ENCODE data around the gene TNRC6A.

Gene TNRC6A

GRCh38 chr16:24822542-24822941 is 93.1 kb downstream of the TNRC6A start:
- no peak overlapping the region for H2AFZ ChIP-seq (ENCODE audit: low read depth, low read length)
- no peak overlapping the region for H3K4me3 ChIP-seq (ENCODE audit: low read length)
- no peaks in the 10 kb centered on the region for H3K79me2 ChIP-seq (ENCODE audit: low read length)
- no peaks in the 10 kb centered on the region for H4K20me1 ChIP-seq (ENCODE audit: insufficient read depth, low read length)
- H3K4me2 ChIP-seq (ENCODE audit: low read length): no peak overlapping the region
- no peak overlapping the region for H3K27ac ChIP-seq (ENCODE audit: low read length)
- H3K27me3 ChIP-seq (ENCODE audit: low read depth, low read length): no peaks in the 10 kb centered on the region
- no peak overlapping the region for H3K9ac ChIP-seq (ENCODE audit: low read length)
- H3K9me3 ChIP-seq (ENCODE audit: insufficient read depth, low read length): no peaks in the 10 kb centered on the region
- H3K36me3 ChIP-seq (replicated peaks; ENCODE audit: low read depth, low read length): peaks cover 59% of the 10 kb centered on the region
- TF ChIP-seq, protein P1, sequence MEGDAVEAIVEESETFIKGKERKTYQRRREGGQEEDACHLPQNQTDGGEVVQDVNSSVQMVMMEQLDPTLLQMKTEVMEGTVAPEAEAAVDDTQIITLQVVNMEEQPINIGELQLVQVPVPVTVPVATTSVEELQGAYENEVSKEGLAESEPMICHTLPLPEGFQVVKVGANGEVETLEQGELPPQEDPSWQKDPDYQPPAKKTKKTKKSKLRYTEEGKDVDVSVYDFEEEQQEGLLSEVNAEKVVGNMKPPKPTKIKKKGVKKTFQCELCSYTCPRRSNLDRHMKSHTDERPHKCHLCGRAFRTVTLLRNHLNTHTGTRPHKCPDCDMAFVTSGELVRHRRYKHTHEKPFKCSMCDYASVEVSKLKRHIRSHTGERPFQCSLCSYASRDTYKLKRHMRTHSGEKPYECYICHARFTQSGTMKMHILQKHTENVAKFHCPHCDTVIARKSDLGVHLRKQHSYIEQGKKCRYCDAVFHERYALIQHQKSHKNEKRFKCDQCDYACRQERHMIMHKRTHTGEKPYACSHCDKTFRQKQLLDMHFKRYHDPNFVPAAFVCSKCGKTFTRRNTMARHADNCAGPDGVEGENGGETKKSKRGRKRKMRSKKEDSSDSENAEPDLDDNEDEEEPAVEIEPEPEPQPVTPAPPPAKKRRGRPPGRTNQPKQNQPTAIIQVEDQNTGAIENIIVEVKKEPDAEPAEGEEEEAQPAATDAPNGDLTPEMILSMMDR (IDR thresholded peaks at IDR 0.05; ENCODE audit: low read depth, low read length): no peak
- no peak for TF ChIP-seq EZH2phosphoT487 (IDR thresholded peaks at IDR 0.05; ENCODE audit: low read depth)
- H3K4me1 ChIP-seq (ENCODE audit: low read length): no peaks in the 10 kb centered on the region

GRCh38 chr16:24822974-24823373 is 93.5 kb downstream of the TNRC6A start:
- no peak overlapping the region for H3K9ac ChIP-seq (ENCODE audit: low read length)
- H3K4me2 ChIP-seq (ENCODE audit: low read length): no peak overlapping the region
- no peak overlapping the region for H3K4me3 ChIP-seq (ENCODE audit: low read length)
- H3K27me3 ChIP-seq (ENCODE audit: low read depth, low read length): no peaks in the 10 kb centered on the region
- H3K27ac ChIP-seq (ENCODE audit: low read length): no peak overlapping the region
- H3K79me2 ChIP-seq (ENCODE audit: low read length): no peaks in the 10 kb centered on the region
- no peaks in the 10 kb centered on the region for H3K4me1 ChIP-seq (ENCODE audit: low read length)
- H4K20me1 ChIP-seq (ENCODE audit: insufficient read depth, low read length): no peaks in the 10 kb centered on the region
- H2AFZ ChIP-seq (ENCODE audit: low read depth, low read length): no peak overlapping the region
- TF ChIP-seq EZH2phosphoT487 (IDR thresholded peaks at IDR 0.05; ENCODE audit: low read depth): no peak
- TF ChIP-seq, protein P1 (IDR thresholded peaks at IDR 0.05; ENCODE audit: low read depth, low read length): no peak
- no peaks in the 10 kb centered on the region for H3K9me3 ChIP-seq (ENCODE audit: insufficient read depth, low read length)
- peaks cover 54% of the 10 kb centered on the region for H3K36me3 ChIP-seq (replicated peaks; ENCODE audit: low read depth, low read length)

DNA sequence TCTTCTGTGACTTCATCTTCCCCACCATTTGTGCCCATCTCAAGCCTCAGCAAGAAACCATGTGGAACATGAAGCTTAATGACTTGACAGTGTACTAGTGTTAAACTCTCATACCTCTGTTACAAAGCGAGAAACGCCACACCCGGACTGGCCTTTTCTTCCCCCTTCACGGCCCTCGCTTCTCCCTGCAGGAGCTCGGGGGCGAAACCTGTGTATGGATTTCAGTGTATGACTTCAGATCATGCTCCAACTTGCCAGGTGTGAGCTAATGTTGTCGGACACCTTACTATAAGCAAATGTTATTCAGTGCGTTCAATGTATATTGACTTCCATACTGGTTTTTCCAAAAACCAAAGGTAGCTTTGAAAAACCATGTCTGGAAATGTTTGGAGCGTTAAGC is 96.2 kb downstream of the TNRC6A start:
- Histone ChIP-seq H3K27ac (ENCODE audit: low read length) (no peak overlapping the region), H3K4me2 (ENCODE audit: low read length) (no peak overlapping the region), H3K4me3 (ENCODE audit: low read length) (no peak overlapping the region), H3K36me3 (replicated peaks; ENCODE audit: low read depth, low read length) (peaks cover 30% of the 10 kb centered on the region), H3K79me2 (ENCODE audit: low read length) (no peaks in the 10 kb centered on the region), H4K20me1 (ENCODE audit: insufficient read depth, low read length) (no peaks in the 10 kb centered on the region), H3K27me3 (ENCODE audit: low read depth, low read length) (no peaks in the 10 kb centered on the region), H2AFZ (ENCODE audit: low read depth, low read length) (no peak overlapping the region), H3K4me1 (ENCODE audit: low read length) (no peaks in the 10 kb centered on the region), H3K9me3 (ENCODE audit: insufficient read depth, low read length) (no peaks in the 10 kb centered on the region), H3K9ac (ENCODE audit: low read length) (no peak overlapping the region)
- no peak for TF ChIP-seq EZH2phosphoT487 (IDR thresholded peaks at IDR 0.05; ENCODE audit: low read depth)
- TF ChIP-seq, protein P1 (IDR thresholded peaks at IDR 0.05; ENCODE audit: low read depth, low read length): no peak

- peaks cover 25% of the 10 kb centered on the region for H3K36me3 ChIP-seq (replicated peaks; ENCODE audit: low read depth, low read length)
Measured at GRCh38 chr16:24826096-24826690, 96.7 kb downstream of the TNRC6A start.

More at GRCh38 chr16:24826096-24826690, 96.7 kb downstream of the TNRC6A start:
- Histone ChIP-seq H3K4me1 (ENCODE audit: low read length) (no peaks in the 10 kb centered on the region), H2AFZ (ENCODE audit: low read depth, low read length) (no peak overlapping the region), H3K9ac (ENCODE audit: low read length) (no peak overlapping the region), H4K20me1 (ENCODE audit: insufficient read depth, low read length) (no peaks in the 10 kb centered on the region), H3K27me3 (ENCODE audit: low read depth, low read length) (no peaks in the 10 kb centered on the region), H3K27ac (ENCODE audit: low read length) (no peak overlapping the region), H3K79me2 (ENCODE audit: low read length) (no peaks in the 10 kb centered on the region), H3K4me2 (ENCODE audit: low read length) (no peak overlapping the region), H3K9me3 (ENCODE audit: insufficient read depth, low read length) (no peaks in the 10 kb centered on the region), H3K4me3 (ENCODE audit: low read length) (no peak overlapping the region)
- TF ChIP-seq EZH2phosphoT487 (IDR thresholded peaks at IDR 0.05; ENCODE audit: low read depth): no peak
- TF ChIP-seq, protein P1 (IDR thresholded peaks at IDR 0.05; ENCODE audit: low read depth, low read length): no peak
